Keratinocyte (primary cell): ENCODE results near the gene TMEM143.

Source experiments
- CTCF ChIP-seq, 3 experiments: IDR thresholded peaks in 1 of 3; conservative IDR thresholded peaks in 1 of 3; optimal IDR thresholded peaks in 1 of 3; 2 replicates in 2 of 3; 3 replicates in 1 of 3; pipeline versions ENCODE3 to v1.5.1; 2011; ENCODE audit warnings: low read length in 3 of 3, mild to moderate bottlenecking in 3 of 3, moderate library complexity in 2 of 3, control low read depth in 1 of 3, inconsistent platforms in 1 of 3; ENCODE audit not compliant: insufficient read depth in 2 of 3; ENCODE audit errors: extremely low read depth in 1 of 3
- EZH2 ChIP-seq: IDR thresholded peaks from one replicate; pipeline ENCODE4 v1.6.1; 2012; ENCODE audit warnings: inconsistent platforms, mild to moderate bottlenecking, low read length, moderate library complexity

- TF ChIP-seq EZH2 (no peak), CTCF (optimal IDR thresholded peaks at IDR 0.05 in 1 of 3, IDR thresholded peaks at IDR 0.05 in 1 of 3, conservative IDR thresholded peaks at IDR 0.05 in 1 of 3; ENCODE audit: extremely low read depth in 1 of 3, insufficient read depth in 2 of 3, low read length in 3 of 3) (no peak)
These were observed 21.8 kb upstream of the TMEM143 start for GRCh38 chr19:48385461-48386087.
